GM18951 (cell line): Measurements from ENCODE around the gene ABCG5.

Experiments used
- POLR2A ChIP-seq: IDR thresholded peaks from 4 replicates; pipeline ENCODE4 v1.6.1; 2011; ENCODE audit warnings: mild to moderate bottlenecking; ENCODE audit not compliant: insufficient read length, insufficient read depth; ENCODE audit errors: extremely low read depth
- in situ Hi-C: fragments of 300-500 bp; cut with MboI; formaldehyde crosslinking; loops from one replicate; pipeline ENCODE4 v1.12.0; 2022; ENCODE audit warnings: low sequenced_read_pairs, mixed read lengths, inconsistent platforms; ENCODE audit not compliant: unreplicated experiment

ABCG5 gene

DNA sequence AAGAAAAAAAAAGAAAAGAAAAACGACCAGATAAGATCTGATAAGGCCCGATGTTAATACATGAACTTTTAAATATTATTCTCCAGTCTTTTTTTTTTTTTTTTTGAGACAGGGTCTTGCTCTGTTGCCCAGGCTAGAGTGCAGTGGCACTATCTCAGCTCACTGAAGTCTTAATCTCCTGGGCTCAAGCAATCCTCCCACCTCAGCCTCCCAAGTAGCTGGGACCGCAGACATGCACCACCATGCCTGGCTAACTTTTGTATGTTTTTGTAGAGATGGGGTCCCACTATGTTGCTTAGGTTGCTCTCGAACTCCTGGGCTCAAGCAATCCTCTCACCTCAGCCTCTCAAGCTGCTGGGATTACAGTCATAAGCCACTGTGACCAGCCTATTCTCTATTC lies 1.6 kb downstream of the ABCG5 start:
- no peak for TF ChIP-seq POLR2A
- in situ Hi-C loops, result no loop called here

DNA sequence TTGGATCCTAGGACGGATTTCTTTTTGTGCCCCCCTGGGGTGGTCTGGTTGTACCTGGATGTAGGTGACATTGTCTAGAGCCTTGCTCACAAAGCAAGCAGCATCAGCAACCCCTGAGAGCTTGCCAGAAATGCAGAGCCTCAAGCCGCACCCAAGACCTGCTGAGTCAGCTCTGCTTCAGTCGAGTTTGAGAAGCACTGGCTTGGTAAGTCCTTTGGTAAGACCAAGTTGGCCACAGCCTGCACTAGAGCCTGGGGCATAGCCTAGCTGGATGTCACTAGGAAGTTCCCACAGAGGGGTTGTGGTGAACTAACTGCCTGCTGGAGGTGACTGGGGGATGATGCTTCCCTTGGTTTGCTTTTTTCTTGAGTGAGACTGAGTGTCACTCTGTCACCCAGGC lies 6.2 kb downstream of the ABCG5 start:
- TF ChIP-seq POLR2A, result no peak
- in situ Hi-C loops, result no loop called here

DNA sequence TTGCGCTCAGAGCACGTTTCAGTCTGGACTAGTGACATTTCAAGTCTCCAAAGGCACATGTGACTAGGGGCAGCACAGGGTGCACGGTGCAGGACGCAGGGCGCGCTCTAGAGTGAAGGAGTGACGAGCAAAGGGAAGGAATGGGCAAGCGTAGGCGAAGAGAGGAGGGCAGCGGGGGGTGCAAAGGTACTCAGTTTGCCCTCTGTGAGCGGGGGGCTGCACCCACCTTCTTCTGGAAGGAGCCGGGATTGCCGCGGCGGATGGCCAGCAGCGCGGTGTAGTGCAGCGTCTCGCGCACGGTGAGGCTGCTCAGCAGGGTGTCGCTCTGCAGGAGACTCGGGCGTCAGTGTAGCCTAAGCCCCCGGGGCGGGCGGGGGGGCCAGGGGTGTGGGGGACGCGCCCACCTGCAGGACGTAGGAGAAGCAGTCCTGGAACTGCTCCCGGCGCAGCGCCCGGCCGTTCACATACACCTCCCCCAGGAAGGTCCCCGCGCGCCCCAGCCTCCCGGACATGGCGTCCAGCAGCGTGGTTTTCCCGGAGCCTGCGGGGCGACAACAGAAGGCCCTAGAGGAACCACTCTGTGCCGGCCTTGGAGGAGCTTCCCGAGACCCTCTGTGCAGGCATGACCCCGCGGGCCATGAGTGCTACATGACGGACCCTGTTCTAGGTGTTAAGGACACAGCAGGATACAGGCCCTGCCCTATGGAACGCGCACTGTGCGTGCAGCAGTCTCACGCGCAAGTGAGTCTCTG lies 6.9 kb downstream of the ABCG5 start:
- no peak for TF ChIP-seq POLR2A
- in situ Hi-C loops, result no loop called here

GRCh38 chr2:43826305-43827250 lies 12.1 kb downstream of the ABCG5 start:
- in situ Hi-C loops, result no loop called here

DNA sequence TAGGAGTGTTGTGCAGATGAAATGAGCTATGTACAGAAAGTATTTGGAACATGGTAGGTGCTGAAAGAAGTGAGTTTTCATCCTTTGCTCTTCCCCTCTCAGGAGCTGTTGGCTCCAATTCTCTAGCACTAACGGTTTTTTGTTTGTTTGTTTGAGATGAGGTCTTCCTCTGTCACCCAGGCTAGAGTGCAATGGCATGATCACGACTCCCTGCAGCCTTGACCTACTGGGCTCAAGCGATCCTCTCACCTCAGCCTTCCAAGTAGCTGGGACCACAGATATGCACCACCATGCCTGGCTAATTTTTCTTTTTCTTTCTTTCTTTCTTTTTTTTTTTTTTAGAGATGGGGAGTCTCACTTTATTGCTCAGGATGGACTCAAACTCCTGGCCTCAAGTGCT lies 12.8 kb downstream of the ABCG5 start:
- in situ Hi-C loops, result no loop called here
- no peak for TF ChIP-seq POLR2A

More at GRCh38 chr2:43826305-43827250, 12.1 kb downstream of the ABCG5 start:
- TF ChIP-seq POLR2A, result no peak

- TF ChIP-seq POLR2A, result no peak
- in situ Hi-C loops, result no loop called here
These were observed 13.6 kb downstream of the ABCG5 start for GRCh38 chr2:43824951-43825493.

DNA sequence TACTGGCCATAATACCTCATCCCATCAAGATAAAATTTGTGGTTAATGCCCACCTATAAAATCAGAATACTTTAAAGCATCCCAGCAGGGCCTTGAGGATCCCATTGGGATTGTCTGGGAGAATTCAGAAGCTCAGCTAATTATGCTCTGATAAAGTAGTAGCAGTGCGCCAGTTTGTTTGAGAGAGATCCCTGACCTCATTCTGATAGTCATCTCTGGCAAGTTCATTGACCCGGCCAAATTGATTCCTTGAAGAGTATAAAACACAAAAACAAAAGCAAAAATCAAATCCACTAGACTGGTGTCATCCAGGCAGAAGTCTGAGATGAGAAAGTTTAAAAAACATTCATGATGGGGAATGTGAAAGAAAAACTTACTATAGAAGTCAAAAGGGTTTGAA lies 14.1 kb downstream of the ABCG5 start:
- no peak for TF ChIP-seq POLR2A
- in situ Hi-C loops, result no loop called here

- no peak for TF ChIP-seq POLR2A
- in situ Hi-C loops, result no loop called here
These were observed 14.9 kb downstream of the ABCG5 start for GRCh38 chr2:43823751-43824150.

DNA sequence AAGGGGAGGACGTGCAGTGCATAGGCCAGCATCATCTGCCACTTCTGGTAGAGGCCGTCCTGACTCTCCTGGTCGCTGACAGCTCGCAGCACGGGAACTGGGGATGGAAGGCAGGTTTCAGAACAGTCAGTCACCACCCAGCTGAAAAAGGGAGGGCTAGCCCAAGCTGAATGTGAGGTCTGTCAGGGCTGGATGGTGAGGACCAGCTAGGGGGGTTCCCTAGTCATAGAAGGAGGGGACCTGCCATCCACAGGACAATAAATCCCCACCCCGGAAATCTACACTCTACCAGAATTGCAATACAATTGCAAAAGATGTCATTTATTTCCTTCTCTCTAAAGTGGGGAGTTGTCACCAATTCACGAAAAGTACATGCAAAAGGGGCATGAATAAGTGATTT lies 15.8 kb downstream of the ABCG5 start:
- TF ChIP-seq POLR2A, result no peak
- in situ Hi-C loops, result no loop called here

- in situ Hi-C loops, result no loop called here
- no peak for TF ChIP-seq POLR2A
These were observed 19.0 kb downstream of the ABCG5 start for GRCh38 chr2:43819491-43820163.

DNA sequence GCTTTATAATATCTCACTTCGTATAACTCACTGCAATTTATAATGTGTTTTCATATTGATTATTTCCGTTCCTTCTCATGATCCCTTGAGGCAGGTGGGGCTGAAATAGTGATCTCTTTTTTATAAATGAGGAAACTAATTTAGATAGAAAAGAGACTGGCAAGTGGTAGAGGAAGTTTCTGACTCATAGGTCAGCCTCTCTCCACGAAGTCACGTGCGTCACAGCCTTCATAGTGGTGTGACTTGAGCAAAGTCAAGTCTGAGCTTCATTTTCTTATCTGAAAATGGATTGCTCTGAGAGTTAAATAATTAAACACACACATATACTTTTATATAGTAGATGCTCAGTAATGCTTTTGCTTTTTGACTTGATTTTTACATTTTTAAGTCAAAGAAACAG lies 19.9 kb downstream of the ABCG5 start:
- TF ChIP-seq POLR2A, result no peak
- in situ Hi-C loops, result no loop called here

DNA sequence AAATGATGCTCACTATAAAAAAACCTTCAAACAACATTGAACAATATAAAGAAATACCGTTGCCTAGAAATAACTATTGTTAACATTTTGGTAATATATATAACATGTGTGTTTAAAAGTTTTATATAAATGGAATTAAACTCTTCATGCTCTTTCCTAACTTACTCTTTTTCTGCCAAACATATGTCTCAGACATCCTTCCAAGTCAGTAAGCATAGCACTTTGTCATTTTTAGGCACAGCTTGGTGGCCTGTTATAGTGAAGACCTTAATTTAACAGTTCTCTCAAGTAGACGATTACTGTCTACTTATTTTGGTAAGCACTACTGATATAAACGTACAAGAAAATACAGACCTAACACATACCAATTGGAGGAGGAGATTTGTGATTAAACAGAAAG lies 23.9 kb downstream of the ABCG5 start:
- no peak for TF ChIP-seq POLR2A
- in situ Hi-C loops, result no loop called here

GRCh38 chr2:43812947-43813346 lies 25.7 kb downstream of the ABCG5 start:
- TF ChIP-seq POLR2A, result no peak
- in situ Hi-C loops, result no loop called here
